ENCODE data around the gene BLID.

The BLID gene

GRCh38 chr11:122093731-122094275 lies 22.2 kb downstream of the BLID start:
- Mint-ChIP-seq H3K9me3 (no peaks in the 10 kb centered on the region), H3K27me3 (peaks cover 16 to 36% of the 10 kb centered on the region in 2 donors), H3K27ac (no peak overlapping the region), H3K4me3 (no peak overlapping the region), H3K4me1 (no peaks in the 10 kb centered on the region), H3K36me3 (no peaks in the 10 kb centered on the region)
- ATAC-seq (replicated peaks) (no peak), DNase-seq (no peak)

- H3K4me3 Mint-ChIP-seq = no peak overlapping the region
- H3K36me3 Mint-ChIP-seq = no peaks in the 10 kb centered on the region
- H3K27ac Mint-ChIP-seq = no peak overlapping the region
- H3K9me3 Mint-ChIP-seq = peaks cover 0 to 2% of the 10 kb centered on the region in 2 donors
- DNase-seq = no peak
- H3K27me3 Mint-ChIP-seq = peaks cover 14 to 33% of the 10 kb centered on the region in 2 donors
- H3K4me1 Mint-ChIP-seq = no peaks in the 10 kb centered on the region
- no peak for ATAC-seq (replicated peaks)
These were observed 24.2 kb downstream of the BLID start for GRCh38 chr11:122091835-122092234.

- H3K36me3 Mint-ChIP-seq = no peaks in the 10 kb centered on the region
- no peak overlapping the region for H3K4me3 Mint-ChIP-seq
- DNase-seq (no peak), ATAC-seq (replicated peaks) (no peak)
- peaks cover 0 to 2% of the 10 kb centered on the region in 2 donors for H3K9me3 Mint-ChIP-seq
- H3K27me3 Mint-ChIP-seq = peaks cover 19 to 22% of the 10 kb centered on the region in 2 donors
- no peak overlapping the region for H3K27ac Mint-ChIP-seq
- no peaks in the 10 kb centered on the region for H3K4me1 Mint-ChIP-seq
These were observed 26.9 kb downstream of the BLID start for GRCh38 chr11:122089111-122089510.

- Mint-ChIP-seq H3K4me1 (no peaks in the 10 kb centered on the region), H3K27me3 (peaks cover 10 to 12% of the 10 kb centered on the region in 2 donors), H3K4me3 (no peak overlapping the region), H3K9me3 (peaks cover 0 to 2% of the 10 kb centered on the region in 2 donors), H3K36me3 (no peaks in the 10 kb centered on the region), H3K27ac (no peak overlapping the region)
- DNase-seq (no peak), ATAC-seq (replicated peaks) (no peak)
These were observed 30.3 kb downstream of the BLID start for GRCh38 chr11:122085712-122086111.

GRCh38 chr11:122085264-122085663 lies 30.8 kb downstream of the BLID start:
- Mint-ChIP-seq H3K27me3 (peaks cover 8 to 12% of the 10 kb centered on the region in 2 donors), H3K4me3 (no peak overlapping the region), H3K4me1 (no peaks in the 10 kb centered on the region), H3K36me3 (no peaks in the 10 kb centered on the region), H3K27ac (no peak overlapping the region), H3K9me3 (peaks cover 0 to 2% of the 10 kb centered on the region in 2 donors)
- ATAC-seq (replicated peaks) (no peak), DNase-seq (no peak)

- no peaks in the 10 kb centered on the region for H3K4me1 Mint-ChIP-seq
- ATAC-seq (replicated peaks) (no peak), DNase-seq (no peak)
- H3K27me3 Mint-ChIP-seq = peaks cover 0 to 4% of the 10 kb centered on the region in 2 donors
- H3K27ac Mint-ChIP-seq = no peak overlapping the region
- no peak overlapping the region for H3K4me3 Mint-ChIP-seq
- no peaks in the 10 kb centered on the region for H3K36me3 Mint-ChIP-seq
- H3K9me3 Mint-ChIP-seq = no peaks in the 10 kb centered on the region
These were observed 33.8 kb downstream of the BLID start for GRCh38 chr11:122082205-122082604.

GRCh38 chr11:122081073-122081472 lies 34.9 kb downstream of the BLID start:
- ATAC-seq (replicated peaks) (no peak), DNase-seq (no peak)
- no peak overlapping the region for H3K4me3 Mint-ChIP-seq
- H3K36me3 Mint-ChIP-seq = no peaks in the 10 kb centered on the region
- H3K9me3 Mint-ChIP-seq = no peaks in the 10 kb centered on the region
- no peaks in the 10 kb centered on the region for H3K4me1 Mint-ChIP-seq
- H3K27me3 Mint-ChIP-seq = peaks cover 0 to 4% of the 10 kb centered on the region in 2 donors
- no peak overlapping the region for H3K27ac Mint-ChIP-seq

GRCh38 chr11:122077459-122077858 lies 38.6 kb downstream of the BLID start:
- Mint-ChIP-seq H3K27ac (no peak overlapping the region), H3K4me1 (no peaks in the 10 kb centered on the region), H3K27me3 (no peaks in the 10 kb centered on the region), H3K36me3 (no peaks in the 10 kb centered on the region), H3K9me3 (no peaks in the 10 kb centered on the region), H3K4me3 (no peak overlapping the region)
- ATAC-seq (replicated peaks) = no peak
- DNase-seq = no peak

- Mint-ChIP-seq H3K4me3 (no peak overlapping the region), H3K36me3 (no peaks in the 10 kb centered on the region), H3K27ac (no peak overlapping the region), H3K9me3 (no peaks in the 10 kb centered on the region), H3K4me1 (no peaks in the 10 kb centered on the region), H3K27me3 (no peaks in the 10 kb centered on the region)
- ATAC-seq (replicated peaks) (no peak), DNase-seq (no peak)
These were observed 39.4 kb downstream of the BLID start for GRCh38 chr11:122076512-122077120.

- no peaks in the 10 kb centered on the region for H3K36me3 Mint-ChIP-seq
- H3K27ac Mint-ChIP-seq = no peak overlapping the region
- no peak for DNase-seq
- H3K4me3 Mint-ChIP-seq = no peak overlapping the region
- no peaks in the 10 kb centered on the region for H3K9me3 Mint-ChIP-seq
- H3K27me3 Mint-ChIP-seq = peaks cover 0 to under 1% of the 10 kb centered on the region in 2 donors
- H3K4me1 Mint-ChIP-seq = no peaks in the 10 kb centered on the region
- ATAC-seq (replicated peaks) = no peak
These were observed 41.0 kb downstream of the BLID start for GRCh38 chr11:122075016-122075415.

GRCh38 chr11:122074022-122074421 lies 42.0 kb downstream of the BLID start:
- Mint-ChIP-seq H3K36me3 (no peaks in the 10 kb centered on the region), H3K9me3 (no peaks in the 10 kb centered on the region), H3K27ac (no peak overlapping the region), H3K27me3 (peaks cover 1 to 6% of the 10 kb centered on the region in 2 donors), H3K4me1 (no peaks in the 10 kb centered on the region), H3K4me3 (no peak overlapping the region)
- ATAC-seq (replicated peaks) (no peak), DNase-seq (no peak)

GRCh38 chr11:122071709-122072202 lies 44.3 kb downstream of the BLID start:
- ATAC-seq (replicated peaks) (no peak), DNase-seq (no peak)
- H3K4me1 Mint-ChIP-seq = no peaks in the 10 kb centered on the region
- no peaks in the 10 kb centered on the region for H3K36me3 Mint-ChIP-seq
- H3K27ac Mint-ChIP-seq = no peak overlapping the region
- no peak overlapping the region for H3K4me3 Mint-ChIP-seq
- H3K9me3 Mint-ChIP-seq = no peaks in the 10 kb centered on the region
- peaks cover 6 to 12% of the 10 kb centered on the region in 2 donors for H3K27me3 Mint-ChIP-seq

- no peak overlapping the region for H3K4me3 Mint-ChIP-seq
- H3K27ac Mint-ChIP-seq = no peak overlapping the region
- H3K27me3 Mint-ChIP-seq = peaks cover 6 to 18% of the 10 kb centered on the region in 2 donors
- peaks cover 0 to 3% of the 10 kb centered on the region in 2 donors for H3K9me3 Mint-ChIP-seq
- no peak for DNase-seq
- ATAC-seq (replicated peaks) = no peak
- H3K36me3 Mint-ChIP-seq = no peaks in the 10 kb centered on the region
- no peaks in the 10 kb centered on the region for H3K4me1 Mint-ChIP-seq
These were observed 46.2 kb downstream of the BLID start for GRCh38 chr11:122069707-122070360.

- Mint-ChIP-seq H3K36me3 (no peaks in the 10 kb centered on the region), H3K27me3 (peaks cover 6 to 18% of the 10 kb centered on the region in 2 donors), H3K4me1 (no peaks in the 10 kb centered on the region), H3K9me3 (peaks cover 0 to 3% of the 10 kb centered on the region in 2 donors), H3K4me3 (no peak overlapping the region), H3K27ac (no peak overlapping the region)
- ATAC-seq (replicated peaks) = no peak
- no peak for DNase-seq
These were observed 47.2 kb downstream of the BLID start for GRCh38 chr11:122068837-122069236.

- H3K27ac Mint-ChIP-seq = no peak overlapping the region
- ATAC-seq (replicated peaks) (no peak), DNase-seq (no peak)
- no peak overlapping the region for H3K4me3 Mint-ChIP-seq
- no peaks in the 10 kb centered on the region for H3K4me1 Mint-ChIP-seq
- H3K27me3 Mint-ChIP-seq = peaks cover 6 to 18% of the 10 kb centered on the region in 2 donors
- peaks cover 0 to 3% of the 10 kb centered on the region in 2 donors for H3K9me3 Mint-ChIP-seq
- H3K36me3 Mint-ChIP-seq = no peaks in the 10 kb centered on the region
These were observed 47.9 kb downstream of the BLID start for GRCh38 chr11:122068141-122068540.
